Posterior cingulate gyrus (tissue), 11 donors: ENCODE measurements around the gene CERS2.
"Not testable (repeated sequence)": the region's sequence is repeated elsewhere in the genome, so short reads cannot be mapped to it uniquely, and the experiment has no call there.

Experiments
- DNase-seq, 10 donors: peaks; one replicate each; pipeline versions ENCODE4 v3.0.0 to v3.0.0-alpha.2; 2020 to 2021; ENCODE audit warnings: mixed read lengths in 3 of 10
- intact Hi-C: fragments of 100-400 bp; cut with DNase I; formaldehyde crosslinking; loops from one replicate; pipeline ENCODE4 v1.15.1; 2023

Gene CERS2

DNA sequence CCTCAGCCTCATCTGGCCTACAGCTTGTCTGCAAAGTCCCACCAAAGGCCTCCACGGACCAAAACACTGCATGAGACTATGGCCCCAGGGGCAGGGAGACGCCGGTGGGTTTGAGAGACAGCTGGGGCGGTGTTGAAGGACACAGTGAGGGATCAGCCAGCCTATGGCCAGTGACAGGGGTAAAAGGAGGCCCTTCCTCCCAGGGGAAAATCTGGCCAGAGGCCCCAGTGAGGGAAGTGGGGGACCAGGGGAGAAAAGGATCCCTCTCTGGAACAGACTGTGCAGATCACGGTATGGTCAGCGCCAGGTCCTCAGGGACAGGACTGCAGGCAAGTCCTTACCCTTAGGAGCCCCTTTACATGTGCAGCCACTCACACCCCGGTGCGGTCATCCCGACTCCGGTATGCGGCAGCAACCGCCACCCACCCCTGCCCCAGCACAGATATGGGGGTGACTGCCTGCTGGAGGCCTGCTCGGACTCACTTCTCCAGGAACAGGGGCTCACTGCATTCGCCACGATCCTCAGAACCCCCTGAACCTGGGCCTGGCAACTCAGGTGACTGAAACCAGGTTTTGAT lies 1.3 kb downstream of the CERS2 start:
- intact Hi-C loops: no loop called here
- DNase-seq: peak in 2 of 10 donors; percentile 84 to 87

DNA sequence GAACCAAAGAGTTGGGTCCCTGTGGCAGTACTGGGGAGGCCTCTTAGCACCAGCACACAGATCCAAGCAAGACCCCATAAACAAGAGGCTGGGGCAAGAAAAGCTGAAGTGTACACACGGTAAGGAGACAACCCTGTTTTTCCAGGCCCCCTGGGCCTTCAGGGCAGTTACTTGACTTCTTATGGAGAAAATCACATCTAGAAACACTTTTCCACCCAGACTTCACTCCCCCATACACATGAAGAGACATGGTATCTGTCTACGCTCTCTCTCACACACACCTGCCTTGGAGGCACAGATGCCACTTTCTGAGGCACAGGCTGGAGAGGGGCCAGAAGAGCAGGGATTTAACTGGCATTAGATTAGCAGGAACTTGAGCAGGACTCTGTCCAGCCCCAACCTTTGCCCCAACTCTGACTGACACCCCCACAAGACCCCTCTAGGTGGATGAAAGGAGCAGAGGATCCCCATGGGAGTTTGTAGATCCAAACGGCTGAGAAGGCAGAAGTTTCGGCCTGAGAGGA lies 2.2 kb downstream of the CERS2 start:
- intact Hi-C loops: no loop called here
- DNase-seq: peak in 1 of 10 donors; percentile 51

DNA sequence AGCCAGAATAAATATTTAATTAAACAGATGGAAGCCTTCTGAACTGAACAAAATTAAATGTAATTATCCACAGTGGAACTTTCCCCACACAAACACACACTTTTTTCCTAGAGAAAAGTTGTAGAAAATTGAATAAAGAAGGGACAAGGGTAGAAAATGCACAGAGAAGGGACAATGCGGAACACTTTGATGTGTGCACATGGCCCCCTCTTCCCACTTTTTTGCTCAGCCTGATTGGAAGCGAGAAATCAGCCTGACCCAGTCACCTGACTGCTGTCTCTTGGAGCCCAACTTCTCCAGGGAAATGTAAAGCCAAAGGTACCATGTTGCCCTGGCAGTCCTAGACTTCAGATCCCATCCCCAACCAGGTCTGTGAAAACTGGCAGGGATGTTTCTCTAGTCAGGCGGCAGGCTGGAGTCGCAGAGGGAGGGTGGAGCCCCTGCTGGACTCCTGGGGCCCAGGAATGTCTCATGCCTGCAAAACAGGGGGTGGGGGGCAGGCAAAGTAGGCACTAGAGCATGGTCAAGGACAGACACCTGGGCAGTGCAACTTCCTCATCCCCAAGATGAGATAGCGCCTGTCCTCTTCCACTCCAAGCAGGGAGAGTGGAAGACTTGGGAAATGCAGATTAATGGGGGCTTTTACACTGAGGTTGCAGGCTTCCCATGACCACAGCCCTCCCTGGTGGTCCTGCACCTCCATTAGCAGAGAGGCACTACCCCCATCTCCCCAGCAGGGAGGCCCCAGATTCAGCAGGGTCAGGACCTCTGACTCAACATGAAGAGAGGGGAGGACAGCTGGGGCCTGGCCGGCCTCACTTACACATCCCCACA lies 2.8 kb downstream of the CERS2 start:
- peak in 1 of 10 donors; percentile 62 for DNase-seq
- intact Hi-C loops: no loop called here

DNA sequence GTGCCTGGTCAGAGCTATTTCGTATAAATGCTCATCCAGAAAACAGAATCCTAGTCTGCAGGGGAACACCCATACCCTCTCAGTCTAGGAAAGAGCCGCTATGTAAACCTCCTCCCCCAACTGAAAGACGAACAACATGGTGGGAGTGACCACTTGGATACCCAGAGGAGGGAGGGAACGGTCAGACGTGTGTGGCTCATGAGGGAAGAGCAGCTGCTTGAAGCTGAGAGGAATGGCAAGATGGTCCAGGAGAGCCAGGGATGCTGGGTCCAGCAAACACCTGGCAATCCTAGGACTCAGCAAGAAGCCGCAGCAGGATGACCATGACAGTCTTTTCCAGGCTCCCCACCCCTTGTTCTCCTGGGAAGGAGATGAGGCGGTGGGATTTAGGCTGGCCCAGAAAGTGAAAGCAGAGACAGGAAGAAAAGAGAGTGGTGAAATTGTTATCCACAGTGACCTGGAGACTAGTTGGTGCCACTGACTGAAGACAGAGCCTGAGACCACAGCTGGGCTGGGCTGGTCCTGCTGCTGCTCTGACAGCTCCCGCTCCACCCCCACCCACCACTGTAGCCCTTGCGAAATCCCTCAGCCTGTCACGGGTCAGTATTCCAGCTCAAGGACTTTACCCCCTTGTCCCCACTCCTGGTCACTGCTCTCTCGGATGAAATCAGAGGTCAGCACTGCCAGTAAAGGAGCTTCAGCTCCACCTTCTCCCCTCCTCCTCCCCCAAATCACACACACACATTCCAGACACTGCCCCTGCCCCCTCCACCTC lies 3.6 kb downstream of the CERS2 start:
- DNase-seq: peak in 5 of 10 donors; percentile 38 to 84 (median 47)

DNA sequence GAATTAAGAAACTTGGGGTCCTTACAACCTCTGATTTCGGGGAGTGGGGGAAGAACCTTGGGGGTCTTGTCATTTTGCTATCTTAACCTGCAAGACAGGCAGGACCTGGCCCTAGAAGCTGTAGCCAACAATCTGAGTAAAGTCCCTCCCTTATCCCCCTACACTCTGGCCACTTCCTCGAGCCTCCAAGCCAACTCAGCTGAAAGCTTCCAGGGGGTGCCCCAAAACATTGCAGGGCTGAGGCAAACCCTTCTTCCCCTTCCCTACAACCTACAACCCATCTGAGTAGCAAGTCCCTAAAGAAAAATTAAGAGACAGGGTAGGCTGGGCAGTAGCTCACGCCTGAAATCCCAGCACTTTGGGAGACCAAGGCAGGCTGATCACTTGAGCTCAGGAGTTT lies 5.0 kb downstream of the CERS2 start:
- intact Hi-C loops: no loop called here
- peak in 1 of 10 donors; percentile 15 for DNase-seq

More for the DNA sequence above, 3.6 kb downstream of the CERS2 start:
- intact Hi-C loops: no loop called here

DNA sequence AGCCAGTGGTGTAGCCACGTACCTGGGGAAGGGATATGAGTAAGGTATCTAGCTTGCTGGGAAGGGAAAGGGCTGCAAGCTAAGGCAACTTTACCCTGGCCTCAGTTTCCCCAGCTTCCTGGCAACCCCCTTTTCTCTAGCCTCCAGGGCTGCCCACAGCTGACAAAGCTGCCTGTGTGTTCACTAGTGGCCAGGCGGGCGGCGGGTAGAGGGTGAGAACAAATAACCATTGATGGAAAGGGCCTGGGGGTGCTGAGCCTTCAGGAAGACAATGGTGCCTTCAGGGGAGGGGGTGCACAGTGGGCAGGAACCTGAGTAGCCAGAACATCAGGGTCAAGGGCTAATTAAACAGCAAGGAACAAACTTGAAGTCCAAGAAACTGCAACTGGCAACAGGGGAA lies 6.1 kb downstream of the CERS2 start:
- DNase-seq: peak; percentile 35 to 96 (median 70)
- intact Hi-C loops: no loop called here

DNA sequence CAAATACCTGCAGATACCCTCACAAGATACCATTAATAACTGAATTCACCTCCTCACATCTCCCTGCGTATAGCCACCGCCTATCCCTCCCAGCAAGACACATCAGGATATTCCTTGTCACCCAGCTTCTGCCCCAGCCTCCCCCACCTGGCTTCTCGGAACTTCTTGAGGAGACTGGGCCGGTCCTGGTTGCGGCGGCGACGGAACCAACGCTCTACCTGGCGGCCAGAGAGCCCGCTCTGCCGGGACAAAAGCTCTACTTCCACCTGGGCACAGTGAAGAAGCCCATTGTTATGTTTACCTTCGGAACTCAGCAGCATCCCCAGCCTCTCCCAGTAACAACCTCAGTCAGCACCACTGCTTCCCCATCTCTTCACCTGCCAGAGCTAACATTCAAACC lies 6.7 kb downstream of the CERS2 start:
- peak in 1 of 10 donors; percentile 63 for DNase-seq

DNA sequence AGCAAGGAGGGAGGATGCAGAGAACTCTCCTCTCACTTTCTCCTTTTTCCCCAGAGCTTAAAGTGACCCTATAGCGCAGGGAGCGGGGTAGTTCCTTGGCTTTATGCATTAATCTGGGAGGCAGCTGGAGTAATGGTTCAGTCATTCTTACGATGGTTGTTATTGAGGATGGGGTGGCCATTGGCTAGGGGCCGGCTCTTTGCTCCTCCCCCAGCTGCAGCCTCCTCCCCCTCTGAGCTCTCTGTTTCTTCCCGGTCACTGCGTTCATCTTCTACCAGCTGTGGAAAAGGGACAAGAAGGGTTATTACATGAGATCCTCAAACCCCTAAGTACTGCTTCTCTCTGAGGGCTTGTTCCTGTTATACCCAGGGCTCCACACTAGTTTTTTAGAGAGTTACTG lies 8.6 kb downstream of the CERS2 start:
- intact Hi-C loops: no loop called here
- DNase-seq: peak in 2 of 10 donors; percentile 33 to 82

More for the DNA sequence above, 6.7 kb downstream of the CERS2 start:
- intact Hi-C loops: no loop called here

DNA sequence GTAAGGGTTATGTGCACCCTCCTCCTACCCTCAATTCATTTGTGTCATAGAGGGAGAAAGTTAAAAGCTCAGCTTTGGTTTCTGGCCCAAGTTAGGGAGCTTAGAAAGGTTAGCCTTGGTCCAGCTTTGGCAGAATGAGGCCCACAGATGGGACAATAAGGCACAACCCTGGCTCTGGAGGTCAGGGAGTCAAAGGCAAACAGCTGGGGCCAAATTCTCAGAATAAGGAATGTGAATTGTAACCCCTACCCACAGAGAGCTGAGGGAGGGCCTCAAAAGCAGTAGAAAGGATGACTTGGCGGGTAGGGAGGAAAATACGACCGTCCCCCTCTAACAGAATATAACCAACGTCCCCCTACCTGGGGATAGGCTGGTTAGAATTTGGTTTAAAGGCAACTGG lies 9.0 kb downstream of the CERS2 start:
- intact Hi-C loops: no loop called here
- DNase-seq: peak in 1 of 10 donors; percentile 55

DNA sequence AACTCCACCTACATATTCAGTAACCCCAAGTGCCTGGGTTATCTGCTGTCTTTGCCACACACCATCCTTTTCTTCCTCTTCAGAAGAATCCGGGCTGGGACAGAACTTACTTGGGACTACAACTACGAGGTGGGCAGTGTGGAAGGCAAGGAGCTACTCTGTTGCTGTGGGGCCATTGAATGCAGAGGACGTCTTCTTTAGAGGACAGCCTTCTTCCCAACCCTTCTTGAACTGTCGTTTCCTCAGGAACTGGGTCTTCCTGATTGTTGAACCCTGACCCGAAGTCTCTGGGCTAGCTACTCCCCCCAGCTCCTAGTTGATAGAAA lies 10.5 kb downstream of the CERS2 start:
- peak in 1 of 10 donors; percentile 44 for DNase-seq
- intact Hi-C loops: no loop called here

DNA sequence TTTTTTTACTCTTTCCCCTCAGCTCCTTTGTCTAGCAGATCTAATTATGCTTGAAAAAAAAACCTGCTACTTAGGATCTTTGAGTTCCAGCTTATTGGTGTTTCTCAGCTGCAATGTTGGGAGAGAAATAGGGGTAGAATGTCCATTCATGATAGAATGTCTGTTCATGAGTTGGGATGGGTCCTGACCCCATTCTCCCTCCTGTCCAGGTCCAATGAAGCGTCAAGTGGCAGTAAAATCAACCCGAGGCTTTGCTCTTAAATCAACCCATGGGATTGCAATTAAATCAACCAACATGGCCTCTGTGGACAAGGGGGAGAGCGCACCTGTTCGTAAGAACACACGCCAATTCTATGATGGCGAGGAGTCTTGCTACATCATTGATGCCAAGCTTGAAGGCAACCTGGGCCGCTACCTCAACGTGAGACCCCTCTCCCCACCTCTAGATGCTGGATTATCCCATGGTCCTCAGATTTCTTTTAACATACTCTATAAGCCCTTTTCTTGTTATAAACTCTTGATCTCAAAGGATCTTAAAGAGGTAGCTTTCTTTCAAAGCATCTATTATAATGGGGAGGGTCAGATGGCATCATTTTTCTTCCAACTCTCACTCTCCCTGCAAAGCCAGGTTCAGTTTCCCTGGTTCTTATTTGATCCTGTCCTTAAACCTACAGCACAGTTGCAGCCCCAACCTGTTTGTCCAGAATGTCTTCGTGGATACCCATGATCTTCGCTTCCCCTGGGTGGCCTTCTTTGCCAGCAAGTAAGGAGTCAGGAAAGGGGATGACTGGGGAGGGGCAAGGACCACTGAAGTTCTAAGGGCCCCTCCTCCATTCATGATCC lies 11.1 kb downstream of the CERS2 start:
- intact Hi-C loops: no loop called here
- DNase-seq: peak in 1 of 10 donors; percentile 40

DNA sequence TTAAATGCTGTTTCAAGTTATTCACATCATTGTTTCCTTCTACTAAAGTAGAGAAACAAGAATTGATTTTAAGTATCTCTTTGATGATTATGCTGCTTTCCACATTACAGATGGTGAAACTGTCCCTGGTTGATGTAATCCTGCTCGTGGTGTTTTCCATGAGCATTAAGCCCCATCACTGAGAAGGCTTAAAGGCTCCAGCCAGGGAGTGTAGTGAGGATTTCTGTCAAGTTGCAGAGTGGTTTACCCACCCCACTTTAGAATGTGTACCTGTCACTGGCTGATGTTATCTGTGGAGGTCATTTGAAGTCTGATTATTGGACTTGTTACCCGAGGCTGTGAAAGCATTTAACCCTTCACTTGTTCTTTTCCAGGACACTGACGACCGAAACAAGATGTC lies 12.9 kb downstream of the CERS2 start:
- no peak for DNase-seq
- intact Hi-C loops: no loop called here

DNA sequence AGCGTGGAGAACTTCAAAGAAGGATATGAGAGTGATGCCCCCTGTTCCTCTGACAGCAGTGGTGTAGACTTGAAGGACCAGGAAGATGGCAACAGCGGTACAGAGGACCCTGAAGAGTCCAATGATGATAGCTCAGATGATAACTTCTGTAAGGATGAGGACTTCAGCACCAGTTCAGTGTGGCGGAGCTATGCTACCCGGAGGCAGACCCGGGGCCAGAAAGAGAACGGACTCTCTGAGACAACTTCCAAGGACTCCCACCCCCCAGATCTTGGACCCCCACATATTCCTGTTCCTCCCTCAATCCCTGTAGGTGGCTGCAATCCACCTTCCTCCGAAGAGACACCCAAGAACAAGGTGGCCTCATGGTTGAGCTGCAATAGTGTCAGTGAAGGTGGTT lies 14.0 kb downstream of the CERS2 start:
- DNase-seq: peak in 1 of 10 donors; percentile 12
- intact Hi-C loops: no loop called here

DNA sequence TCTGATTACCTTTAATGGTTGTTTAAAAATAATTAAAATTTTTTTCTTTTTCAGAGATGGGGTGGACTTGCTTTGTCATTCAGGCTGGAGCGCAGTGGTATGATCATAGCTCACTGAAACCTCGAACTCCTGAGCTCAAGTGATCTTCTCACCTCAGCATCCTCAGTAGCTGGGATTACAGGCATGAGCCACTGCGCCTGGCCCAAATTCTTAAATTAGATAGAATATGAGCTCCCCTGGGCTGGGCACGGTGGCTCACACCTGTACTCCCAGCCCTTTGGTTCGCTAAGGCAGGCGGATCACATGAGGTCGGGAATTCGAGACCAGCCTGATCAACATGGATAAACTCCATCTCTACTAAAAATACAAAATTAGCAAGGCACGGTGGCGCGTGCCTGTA lies 17.0 kb downstream of the CERS2 start:
- intact Hi-C loops: no loop called here
- DNase-seq: no peak

DNA sequence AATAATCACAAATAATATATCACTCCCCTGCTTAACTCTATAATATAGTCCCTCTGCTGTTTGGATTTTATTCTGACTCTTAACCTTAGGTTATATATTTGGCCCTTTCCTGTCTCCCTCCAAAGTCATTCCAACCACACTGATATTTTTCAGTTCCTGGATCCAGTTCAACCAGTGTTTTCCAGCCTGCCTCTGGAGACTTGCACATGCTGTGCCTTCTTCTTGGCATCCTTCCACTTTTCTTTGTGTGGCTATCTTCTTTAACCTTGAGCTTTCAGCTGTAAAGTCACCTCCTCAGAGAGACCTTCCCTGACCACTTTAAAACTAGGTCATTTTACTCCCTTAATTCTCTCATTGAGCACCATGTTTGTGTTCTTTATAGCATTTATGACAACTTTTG lies 19.4 kb downstream of the CERS2 start:
- intact Hi-C loops: no loop called here
- DNase-seq: no peak

DNA sequence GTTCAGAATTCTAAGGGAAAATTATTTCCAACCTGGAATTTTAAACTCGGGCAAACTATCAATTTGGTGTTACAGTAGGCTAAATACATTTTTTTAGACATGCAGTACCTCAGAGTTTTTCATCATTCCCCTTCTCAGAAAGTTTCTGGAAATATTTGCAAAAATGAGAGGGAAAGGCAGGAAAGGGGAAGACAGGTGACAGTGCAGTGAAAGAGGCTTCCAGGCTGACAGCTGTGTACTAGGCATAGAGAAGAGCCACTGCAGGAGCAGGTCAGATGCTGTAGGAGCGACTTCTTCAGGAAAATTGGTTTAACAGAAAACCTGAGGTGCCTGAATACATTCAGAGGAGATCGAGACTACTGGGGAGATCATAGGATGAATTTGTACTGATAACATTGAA lies 19.9 kb downstream of the CERS2 start:
- DNase-seq: no peak
- intact Hi-C loops: no loop called here

DNA sequence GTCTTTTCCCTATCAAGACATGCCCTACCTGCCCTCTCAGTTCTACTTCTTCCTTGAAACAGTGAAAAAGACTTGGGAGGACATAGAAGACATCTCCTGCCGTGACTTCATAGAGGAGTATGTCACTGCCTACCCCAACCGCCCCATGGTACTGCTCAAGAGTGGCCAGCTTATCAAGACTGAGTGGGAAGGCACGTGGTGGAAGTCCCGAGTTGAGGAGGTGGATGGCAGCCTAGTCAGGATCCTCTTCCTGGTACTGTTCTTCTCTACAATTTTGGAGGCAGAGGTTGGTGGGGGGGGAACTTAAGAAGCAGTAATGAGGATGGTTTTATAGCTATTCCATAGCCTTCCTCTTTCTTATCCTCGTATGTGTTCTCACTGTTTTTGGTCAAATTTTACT lies 29.8 kb downstream of the CERS2 start:
- intact Hi-C loops: no loop called here
- no peak for DNase-seq

DNA sequence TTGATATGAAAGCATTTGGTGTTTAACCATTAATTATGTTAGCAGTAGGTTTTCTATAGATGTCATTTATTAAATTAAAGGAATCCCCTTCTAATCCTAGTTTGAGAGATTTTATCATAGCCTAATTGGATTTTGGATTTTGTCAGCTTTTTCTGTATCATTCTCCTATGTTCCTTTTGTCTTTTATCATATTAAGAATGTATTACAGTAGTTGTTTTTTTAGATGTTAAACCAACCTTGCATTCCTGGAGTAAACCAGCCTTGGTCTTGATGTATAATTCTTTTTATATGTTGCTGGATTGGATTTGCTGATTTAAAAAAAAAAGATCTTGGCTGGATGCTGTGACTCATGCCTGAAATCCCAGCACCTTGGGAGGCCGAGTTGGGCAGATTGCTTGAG lies 42.9 kb downstream of the CERS2 start:
- DNase-seq: no peak
- intact Hi-C loops: no loop called here

DNA sequence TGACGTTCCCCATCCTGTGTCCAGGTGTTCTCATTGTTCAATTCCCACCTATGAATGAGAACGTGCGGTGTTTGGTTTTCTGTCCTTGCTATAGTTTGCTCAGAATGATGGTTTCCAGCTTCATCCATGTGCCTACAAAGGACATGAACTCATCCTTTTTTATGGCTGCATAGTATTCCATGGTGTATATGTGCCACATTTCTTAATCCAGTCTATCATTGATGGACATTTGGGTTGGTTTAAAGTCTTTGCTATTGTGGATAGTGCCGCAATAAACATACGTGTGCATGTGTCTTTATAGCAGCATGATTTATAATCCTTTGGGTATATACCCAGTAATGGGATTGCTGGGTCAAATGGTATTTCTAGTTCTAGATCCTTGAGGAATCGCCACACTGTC lies 45.9 kb downstream of the CERS2 start:
- intact Hi-C loops: loop anchor here (5.0 kb wide), 4 partner anchors 49 to 119 kb away; partner anchors contain the start of genes ARNT and C1orf56
- not testable (repeated sequence) for DNase-seq

DNA sequence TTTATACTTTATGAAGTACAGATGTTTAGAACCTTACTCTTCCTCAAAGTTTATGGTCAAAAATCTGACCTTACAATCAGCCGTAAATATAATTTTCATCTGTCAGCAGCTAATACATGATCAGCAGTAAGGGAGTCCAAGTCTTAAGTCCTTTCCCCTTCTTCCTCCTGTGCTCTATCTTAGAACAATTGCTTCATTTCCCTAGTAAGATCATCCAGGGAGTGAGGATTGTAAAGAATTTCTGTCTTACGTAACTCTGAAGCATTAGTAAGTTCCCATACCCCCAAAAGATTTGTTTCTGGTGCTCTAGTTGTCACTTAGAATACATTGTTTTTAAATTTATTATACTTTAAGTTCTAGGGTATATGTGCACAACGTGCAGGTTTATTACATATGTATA lies 46.3 kb downstream of the CERS2 start:
- intact Hi-C loops: loop anchor here (5.0 kb wide), 4 partner anchors 49 to 119 kb away; partner anchors contain the start of genes ARNT and C1orf56
- no peak for DNase-seq
